ENCODE results near the gene DCAF17.

GRCh38 chr2:171387052-171387451, 47.0 kb upstream of the DCAF17 start:
- TF ChIP-seq CTCF (IDR thresholded peaks at IDR 0.05) (no peak), POLR2A (IDR thresholded peaks at IDR 0.05) (no peak)
